Adipocyte (in vitro differentiated cells): Measurements from ENCODE around the gene DEFB126.
"Not testable (repeated sequence)": the region's sequence is repeated elsewhere in the genome, so short reads cannot be mapped to it uniquely, and the experiment has no call there.

Source experiments
- DNase-seq: peaks from one replicate; pipeline ENCODE4 v3.0.0-alpha.2; 2015; ENCODE audit warnings: low read depth
- H3K27me3 ChIP-seq: replicated peaks from 2 replicates; pipeline ENCODE4 v1.7.0; 2013; ENCODE audit warnings: mild to moderate bottlenecking, low read length, moderate library complexity; ENCODE audit not compliant: control insufficient read depth, insufficient read depth
- H3K36me3 ChIP-seq: 2 replicates; pipeline ENCODE4 v1.7.0; 2013; ENCODE audit warnings: low read length, mild to moderate bottlenecking, moderate library complexity; ENCODE audit not compliant: control insufficient read depth, insufficient read depth, severe bottlenecking
- H3K4me1 ChIP-seq: 2 replicates; pipeline ENCODE4 v1.7.0; 2013; ENCODE audit warnings: mild to moderate bottlenecking, low read length, moderate library complexity; ENCODE audit not compliant: control insufficient read depth, insufficient read depth
- H3K4me3 ChIP-seq: 2 replicates; pipeline ENCODE4 v1.7.0; 2013; ENCODE audit warnings: mild to moderate bottlenecking, low read length, moderate library complexity
- H3K9ac ChIP-seq: 2 replicates; pipeline ENCODE4 v1.7.0; 2013; ENCODE audit warnings: mild to moderate bottlenecking, low read length, moderate library complexity
- H3K9me3 ChIP-seq: 2 replicates; pipeline ENCODE4 v1.7.0; 2013; ENCODE audit warnings: mild to moderate bottlenecking, low read length, moderate library complexity; ENCODE audit not compliant: control insufficient read depth

The DEFB126 gene, protein sequence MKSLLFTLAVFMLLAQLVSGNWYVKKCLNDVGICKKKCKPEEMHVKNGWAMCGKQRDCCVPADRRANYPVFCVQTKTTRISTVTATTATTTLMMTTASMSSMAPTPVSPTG

DNA sequence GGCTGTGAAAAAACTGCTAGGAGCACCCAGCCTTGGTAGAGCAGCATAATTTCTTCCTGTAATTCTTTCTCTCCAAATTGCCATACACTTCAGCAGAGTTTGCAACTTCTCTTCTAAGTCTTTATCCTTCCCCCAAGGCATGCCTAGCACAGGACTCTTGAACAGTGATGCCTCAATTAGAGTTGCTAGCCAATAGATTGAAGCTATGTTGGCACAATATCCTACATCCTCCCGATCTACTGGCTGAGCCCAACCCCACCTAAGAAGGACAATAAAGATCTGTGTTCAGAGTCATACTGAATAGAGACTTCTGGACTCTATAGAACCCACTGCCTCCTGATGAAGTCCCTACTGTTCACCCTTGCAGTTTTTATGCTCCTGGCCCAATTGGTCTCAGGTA, at the start of gene DEFB126:
DEFB126 (plus strand) TSS at position 301 of the 400 bp plus-strand sequence; CDS start at position 340, 39 bp downstream.
- Histone ChIP-seq H3K27me3 (peaks cover 12% of the 10 kb centered on the region), H3K9ac (no peak within 1 kb of the TSS), H3K4me1 (no peaks in the 10 kb centered on the region), H3K4me3 (no peak within 1 kb of the TSS), H3K9me3 (peaks cover 5% of the 10 kb centered on the region), H3K36me3 (no peaks in the 10 kb centered on the region)
- DNase-seq = no peak

DNA sequence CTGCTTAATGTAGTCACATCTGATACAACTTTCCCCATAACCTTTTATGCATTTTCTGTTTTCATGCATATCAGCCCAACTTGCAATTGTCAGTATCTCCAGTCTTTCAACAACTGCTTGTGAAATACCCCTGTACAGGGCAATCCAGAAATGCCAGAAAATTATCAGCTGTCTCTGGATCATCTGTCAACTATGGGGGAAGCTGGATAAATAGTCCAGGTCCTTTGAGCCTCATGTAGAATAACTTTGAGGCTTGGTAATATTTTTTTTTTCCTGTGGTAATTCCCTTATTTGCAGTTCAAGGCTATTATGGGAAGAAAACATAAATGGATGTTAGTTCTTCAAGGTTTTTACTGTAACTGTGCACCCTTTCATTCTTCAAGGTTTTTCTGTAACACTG, 48.7 kb upstream of the DEFB126 start:
- no peak overlapping the region for H3K4me3 ChIP-seq
- H3K9me3 ChIP-seq = peaks cover 27% of the 10 kb centered on the region
- no peaks in the 10 kb centered on the region for H3K36me3 ChIP-seq
- H3K9ac ChIP-seq = no peak overlapping the region
- H3K27me3 ChIP-seq = peaks cover 3% of the 10 kb centered on the region
- H3K4me1 ChIP-seq = no peaks in the 10 kb centered on the region
- no peak for DNase-seq

DNA sequence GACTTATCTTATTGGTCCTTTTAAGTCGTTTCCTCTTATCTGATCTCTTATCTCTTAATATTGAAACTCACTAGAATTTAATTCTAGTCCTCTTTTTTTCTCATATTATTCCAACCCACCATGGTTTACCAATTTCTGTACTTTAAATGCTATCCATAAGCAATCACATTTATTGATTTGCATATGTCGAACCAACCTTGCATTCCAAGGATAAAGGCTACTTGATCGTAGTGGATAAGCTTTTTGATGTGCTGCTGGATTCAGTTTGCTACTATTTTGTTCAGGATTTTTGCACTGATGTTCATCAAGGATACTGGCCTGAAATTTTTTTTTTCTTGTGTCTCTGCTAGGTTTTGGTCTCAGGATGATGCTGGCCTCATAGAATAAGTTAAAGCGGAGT, 47.2 kb upstream of the DEFB126 start:
- H3K9ac ChIP-seq = no peak overlapping the region
- peaks cover 30% of the 10 kb centered on the region for H3K9me3 ChIP-seq
- peaks cover 3% of the 10 kb centered on the region for H3K27me3 ChIP-seq
- no peak for DNase-seq
- no peaks in the 10 kb centered on the region for H3K36me3 ChIP-seq
- no peaks in the 10 kb centered on the region for H3K4me1 ChIP-seq
- no peak overlapping the region for H3K4me3 ChIP-seq

DNA sequence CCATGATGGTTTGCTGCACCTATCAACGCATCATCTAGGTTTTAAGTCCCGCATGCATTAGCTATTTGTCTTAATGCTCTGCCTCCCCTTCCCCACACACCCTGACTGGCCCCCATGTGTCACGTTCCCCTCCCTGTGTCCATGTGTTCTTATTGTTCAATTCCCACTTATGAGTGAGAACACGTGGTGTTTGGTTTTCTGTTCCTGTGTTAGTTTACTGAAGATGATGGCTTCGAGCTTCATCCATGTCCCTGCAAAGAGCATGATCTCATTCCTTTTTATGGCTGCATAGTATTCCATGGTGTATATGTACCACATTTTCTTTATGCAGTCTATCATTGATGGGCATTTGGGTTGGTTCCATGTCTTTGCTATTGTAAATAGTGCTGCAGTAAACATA, 44.7 kb upstream of the DEFB126 start:
- H3K36me3 ChIP-seq, H3K9ac ChIP-seq, H3K4me3 ChIP-seq, DNase-seq, H3K27me3 ChIP-seq, H3K4me1 ChIP-seq: not testable (repeated sequence)
- H3K9me3 ChIP-seq = peaks cover 30% of the 10 kb centered on the region

GRCh38 chr20:101975-102374, 40.4 kb upstream of the DEFB126 start:
- Histone ChIP-seq H3K9ac (no peak overlapping the region), H3K4me1 (no peaks in the 10 kb centered on the region), H3K27me3 (peaks cover 4% of the 10 kb centered on the region), H3K4me3 (no peak overlapping the region), H3K9me3 (peaks cover 3% of the 10 kb centered on the region), H3K36me3 (no peaks in the 10 kb centered on the region)
- DNase-seq = no peak

GRCh38 chr20:103456-103855, 38.9 kb upstream of the DEFB126 start:
- Histone ChIP-seq H3K27me3 (peaks cover 4% of the 10 kb centered on the region), H3K4me3 (no peak overlapping the region), H3K36me3 (no peaks in the 10 kb centered on the region), H3K4me1 (no peaks in the 10 kb centered on the region), H3K9me3 (peaks cover 3% of the 10 kb centered on the region), H3K9ac (no peak overlapping the region)
- DNase-seq = no peak

DNA sequence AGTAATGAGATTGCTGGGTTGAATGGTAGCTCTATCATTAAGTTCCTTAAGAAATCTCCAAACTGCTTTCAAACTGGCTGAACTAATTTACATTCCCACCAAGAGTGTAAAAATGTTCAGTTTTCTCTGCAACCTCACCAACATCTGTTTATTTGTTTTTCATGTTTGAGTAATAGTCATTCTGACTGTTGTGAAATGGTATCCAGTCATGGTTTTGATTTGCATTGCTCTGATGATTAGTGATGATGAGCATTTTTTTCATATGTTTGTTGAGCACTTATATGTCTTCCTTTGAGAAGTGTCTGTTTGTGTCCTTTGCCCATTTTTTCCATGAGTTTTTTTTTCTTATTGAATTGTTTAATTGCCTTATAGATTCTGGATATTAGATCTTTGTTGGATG, 30.0 kb upstream of the DEFB126 start:
- H3K27me3 ChIP-seq = no peaks in the 10 kb centered on the region
- H3K9ac ChIP-seq = no peak overlapping the region
- no peak for DNase-seq
- H3K4me1 ChIP-seq = no peaks in the 10 kb centered on the region
- no peak overlapping the region for H3K4me3 ChIP-seq
- H3K36me3 ChIP-seq = no peaks in the 10 kb centered on the region
- H3K9me3 ChIP-seq = peaks cover 8% of the 10 kb centered on the region

- DNase-seq = no peak
- no peak overlapping the region for H3K9ac ChIP-seq
- H3K4me1 ChIP-seq = no peaks in the 10 kb centered on the region
- H3K9me3 ChIP-seq = peaks cover 19% of the 10 kb centered on the region
- H3K4me3 ChIP-seq = no peak overlapping the region
- peaks cover 5% of the 10 kb centered on the region for H3K27me3 ChIP-seq
- H3K36me3 ChIP-seq = no peaks in the 10 kb centered on the region
Observed at GRCh38 chr20:117518-117917, 24.9 kb upstream of the DEFB126 start.

DNA sequence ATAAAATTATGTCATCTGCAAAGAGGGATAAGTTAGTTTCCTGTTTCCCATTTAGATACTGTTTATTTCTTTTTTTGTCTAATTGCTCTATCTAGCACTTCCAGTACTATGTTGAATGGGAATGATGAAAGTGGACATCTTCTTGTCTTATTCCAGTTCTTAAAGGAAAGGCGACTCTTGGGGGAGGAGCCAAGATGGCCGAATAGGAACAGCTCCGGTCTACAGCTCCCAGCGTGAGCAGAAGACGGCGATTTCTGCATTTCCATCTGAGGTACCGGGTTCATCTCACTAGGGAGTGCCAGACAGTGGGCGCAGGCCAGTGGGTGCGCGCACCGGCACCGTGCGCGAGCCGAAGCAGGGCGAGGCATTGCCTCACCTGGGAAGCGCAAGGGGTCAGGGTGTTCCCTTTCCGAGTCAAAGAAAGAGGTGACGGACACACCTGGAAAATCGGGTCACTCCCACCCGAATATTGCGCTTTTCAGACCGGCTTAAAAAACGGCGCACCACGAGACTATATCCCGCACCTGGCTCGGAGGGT, 12.5 kb upstream of the DEFB126 start:
- H3K4me3 ChIP-seq, H3K4me1 ChIP-seq, H3K9ac ChIP-seq, H3K9me3 ChIP-seq, DNase-seq, H3K36me3 ChIP-seq, H3K27me3 ChIP-seq: not testable (repeated sequence)

GRCh38 chr20:137668-138490, 4.5 kb upstream of the DEFB126 start:
- peaks cover 5% of the 10 kb centered on the region for H3K9me3 ChIP-seq
- H3K27me3 ChIP-seq = peaks cover 9% of the 10 kb centered on the region
- no peak overlapping the region for H3K4me3 ChIP-seq
- H3K4me1 ChIP-seq = no peaks in the 10 kb centered on the region
- H3K36me3 ChIP-seq = no peaks in the 10 kb centered on the region
- H3K9ac ChIP-seq = no peak overlapping the region
- DNase-seq = peak; percentile 3

DNA sequence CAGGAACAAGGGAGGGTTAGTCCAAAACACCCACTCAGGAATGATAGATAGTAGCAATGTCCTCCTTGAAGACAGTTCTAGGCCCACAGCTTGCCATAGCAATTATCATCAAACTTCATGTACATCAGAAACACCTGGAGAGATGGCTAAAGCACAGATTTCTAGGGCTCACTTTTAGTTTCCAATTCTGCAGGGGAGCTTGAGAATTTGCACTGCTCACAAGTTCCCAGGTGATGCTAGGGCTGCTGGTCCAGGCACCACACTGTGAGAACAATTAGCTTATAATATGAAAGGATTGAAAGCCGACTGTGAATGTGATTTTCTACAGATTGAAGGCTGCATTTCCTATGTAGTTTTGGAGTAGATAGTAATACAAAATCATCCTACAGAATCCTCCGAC, 3.5 kb downstream of the DEFB126 start:
- Histone ChIP-seq H3K27me3 (peaks cover 12% of the 10 kb centered on the region), H3K9me3 (peaks cover 3% of the 10 kb centered on the region), H3K36me3 (no peaks in the 10 kb centered on the region), H3K9ac (no peak overlapping the region), H3K4me1 (no peaks in the 10 kb centered on the region), H3K4me3 (no peak overlapping the region)
- DNase-seq = no peak
